Upper lobe of right lung (tissue), 1 donor: ENCODE results near the gene RPS6KA2. TPM values are rescaled to one million over a fixed set of nuclear protein-coding genes. Genes with fewer than 3 reads are reported as not detected.
A peak's percentile ranks its signal among the peaks of the same experiment; 100 is the strongest.

ENCODE experiments used
- ATAC-seq: fragments of 200-7000 bp; cut with Tn5 transposase; one replicate; pipeline ENCODE4 v1.9.1; 2020; ENCODE audit warnings: mild to moderate bottlenecking, moderate library complexity
- DNase-seq: peaks from one replicate; pipeline ENCODE4 v3.0.0-alpha.2; 2020
- H3K27ac ChIP-seq: fragments of 200-600 bp; one replicate; pipeline ENCODE4 v1.8.0; 2022
- H3K27me3 ChIP-seq: fragments of 200-600 bp; one replicate; pipeline ENCODE4 v1.8.0; 2022; ENCODE audit warnings: mild to moderate bottlenecking
- H3K36me3 ChIP-seq: fragments of 200-600 bp; one replicate; pipeline ENCODE4 v1.8.0; 2022
- H3K4me1 ChIP-seq: fragments of 200-600 bp; one replicate; pipeline ENCODE4 v1.8.0; 2022
- H3K4me3 ChIP-seq: fragments of 200-600 bp; one replicate; pipeline ENCODE4 v1.8.0; 2022; ENCODE audit warnings: mild to moderate bottlenecking
- H3K9me3 ChIP-seq: fragments of 200-600 bp; one replicate; pipeline ENCODE4 v1.8.0; 2022
- CTCF ChIP-seq: fragments of 200-600 bp; IDR thresholded peaks from one replicate; pipeline ENCODE4 v1.8.0; 2022; ENCODE audit warnings: antibody characterized with exemption
- intact Hi-C: fragments of 100-400 bp; cut with DNase I; formaldehyde crosslinking; loops from one replicate; pipeline ENCODE4 v1.11.0; 2022
- total RNA-seq: library from RNA; stranded (reverse); fragmentation: NEBNext Ultra II Directional; extraction: Animal tissue kit (Norgen Biotek cat#: 25700); gene quantifications from one replicate; pipeline ENCODE4 v1.2.1, GENCODE V29; 2021
- donor health status: DM: no; HTN: yes; CAD: no; lungs with severe emphysema.

RPS6KA2 gene
- total RNA-seq, 1 donor from 2014 or later = 136 TPM

- Histone ChIP-seq H3K4me3 (no peak overlapping the region), H3K4me1 (peaks cover 10% of the 10 kb centered on the region), H3K9me3 (no peaks in the 10 kb centered on the region), H3K36me3 (peaks cover 13% of the 10 kb centered on the region), H3K27me3 (no peaks in the 10 kb centered on the region), H3K27ac (no peak overlapping the region)
- peak; percentile 38 for TF ChIP-seq CTCF
- ATAC-seq (peak; percentile 65), DNase-seq (no peak)
- intact Hi-C loops = no loop called here
These were observed 170.5 kb downstream of the RPS6KA2 start for GRCh38 chr6:166456395-166457156.

- DNase-seq (no peak), ATAC-seq (no peak)
- H3K27me3 ChIP-seq = no peaks in the 10 kb centered on the region
- H3K27ac ChIP-seq = no peak overlapping the region
- intact Hi-C loops = no loop called here
- H3K4me3 ChIP-seq = no peak overlapping the region
- TF ChIP-seq CTCF = no peak
- H3K36me3 ChIP-seq = peaks cover 13% of the 10 kb centered on the region
- H3K9me3 ChIP-seq = no peaks in the 10 kb centered on the region
- H3K4me1 ChIP-seq = peaks cover 10% of the 10 kb centered on the region
These were observed 172.1 kb downstream of the RPS6KA2 start for GRCh38 chr6:166454692-166455515.

GRCh38 chr6:166453651-166454050, 173.4 kb downstream of the RPS6KA2 start:
- Histone ChIP-seq H3K4me3 (no peak overlapping the region), H3K27ac (no peak overlapping the region), H3K27me3 (no peaks in the 10 kb centered on the region), H3K36me3 (peaks cover 8% of the 10 kb centered on the region), H3K4me1 (peaks cover 10% of the 10 kb centered on the region), H3K9me3 (no peaks in the 10 kb centered on the region)
- intact Hi-C loops = no loop called here
- no peak for DNase-seq
- no peak for ATAC-seq
- no peak for TF ChIP-seq CTCF

GRCh38 chr6:166450167-166450873, 176.7 kb downstream of the RPS6KA2 start:
- H3K9me3 ChIP-seq = no peaks in the 10 kb centered on the region
- no peak overlapping the region for H3K27ac ChIP-seq
- ATAC-seq = peak; percentile 28
- DNase-seq = no peak
- no peaks in the 10 kb centered on the region for H3K4me1 ChIP-seq
- H3K36me3 ChIP-seq = peaks cover 22% of the 10 kb centered on the region
- intact Hi-C loops = no loop called here
- TF ChIP-seq CTCF = no peak
- no peaks in the 10 kb centered on the region for H3K27me3 ChIP-seq
- no peak overlapping the region for H3K4me3 ChIP-seq

- Histone ChIP-seq H3K4me1 (no peaks in the 10 kb centered on the region), H3K36me3 (peaks cover 24% of the 10 kb centered on the region), H3K4me3 (no peak overlapping the region), H3K27ac (no peak overlapping the region), H3K27me3 (no peaks in the 10 kb centered on the region), H3K9me3 (no peaks in the 10 kb centered on the region)
- DNase-seq (no peak), ATAC-seq (peak; percentile 19)
- intact Hi-C loops = no loop called here
- TF ChIP-seq CTCF = no peak
These were observed 177.4 kb downstream of the RPS6KA2 start for GRCh38 chr6:166449641-166450040.
